ENCODE measurements around the gene CDH26. TPM values are rescaled to one million over a fixed set of nuclear protein-coding genes. Genes with fewer than 3 reads are reported as not detected.

CDH26 gene
- total RNA-seq, 2 experiments from 2014 or later = 0.75 to 1.1 TPM

DNA sequence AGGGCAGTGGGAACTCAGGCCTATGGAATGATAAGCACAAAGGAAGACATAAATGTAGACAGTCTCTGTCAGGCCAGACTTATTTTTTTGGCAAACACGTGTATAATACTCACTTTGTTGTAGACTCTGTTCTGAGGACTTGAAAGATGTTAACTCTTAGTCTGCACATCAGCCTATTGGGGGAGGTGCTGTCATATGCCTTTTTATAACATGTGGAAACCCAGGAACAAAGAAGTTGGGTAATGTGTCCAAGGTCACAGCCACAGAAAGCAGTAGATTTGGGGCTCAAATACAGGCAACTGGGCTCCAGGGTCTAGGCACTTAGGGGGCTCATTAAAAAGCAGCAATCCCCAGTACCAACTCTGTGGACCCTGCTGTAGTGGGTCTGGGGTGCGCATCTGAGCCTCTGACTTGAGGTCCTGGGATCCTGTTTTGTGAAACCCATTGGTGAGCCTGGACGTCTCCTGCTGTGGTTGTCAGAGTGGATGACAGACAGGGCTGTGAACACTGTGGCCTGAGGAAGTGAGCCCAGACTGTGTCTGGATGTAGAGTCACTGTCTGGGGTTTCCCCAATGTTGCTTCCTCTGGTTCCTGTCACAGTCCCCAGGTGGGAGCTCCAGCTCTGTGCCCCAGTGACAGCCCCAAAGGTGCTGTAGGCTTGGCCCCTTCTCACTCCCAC, 50.0 kb downstream of the CDH26 start:
- H3K4me1 ChIP-seq (ENCODE audit: insufficient read depth, low read length) = peaks cover 17% of the 10 kb centered on the region
- H3K9me3 ChIP-seq (ENCODE audit: control insufficient read depth in 1 of 2, insufficient read depth in 1 of 2, low read length in 2 of 2) = no peaks in the 10 kb centered on the region
- no peaks in the 10 kb centered on the region for H3K9me3 Mint-ChIP-seq
- H3K4me3 Mint-ChIP-seq = no peak overlapping the region
- intact Hi-C loops (cut with DNase I, micrococcal nuclease) = no loop called here
- no peak overlapping the region for H3K27ac ChIP-seq (ENCODE audit: low read depth in 1 of 2, low read length in 2 of 2)
- H3K27me3 ChIP-seq (ENCODE audit: control insufficient read depth in 1 of 2, insufficient read depth in 2 of 2, low read length in 2 of 2) = no peaks in the 10 kb centered on the region
- DNase-seq (peak in 2 of 14 experiments; percentile 49 to 65), ATAC-seq (ENCODE audit: poor library complexity) (no peak)
- no peak overlapping the region for H3K4me3 ChIP-seq (ENCODE audit: low read length)
- ChIA-PET CTCF (interaction anchor here (0.9 kb wide), 1 partner anchor 10 kb away, joined by 3 read pairs; no protein-coding TSS in a partner anchor), POLR2A (no interaction called here)
- H3K36me3 Mint-ChIP-seq (ENCODE audit: low read depth) = no peaks in the 10 kb centered on the region
- no peaks in the 10 kb centered on the region for H3K27me3 Mint-ChIP-seq
- TF ChIP-seq, protein P1, sequence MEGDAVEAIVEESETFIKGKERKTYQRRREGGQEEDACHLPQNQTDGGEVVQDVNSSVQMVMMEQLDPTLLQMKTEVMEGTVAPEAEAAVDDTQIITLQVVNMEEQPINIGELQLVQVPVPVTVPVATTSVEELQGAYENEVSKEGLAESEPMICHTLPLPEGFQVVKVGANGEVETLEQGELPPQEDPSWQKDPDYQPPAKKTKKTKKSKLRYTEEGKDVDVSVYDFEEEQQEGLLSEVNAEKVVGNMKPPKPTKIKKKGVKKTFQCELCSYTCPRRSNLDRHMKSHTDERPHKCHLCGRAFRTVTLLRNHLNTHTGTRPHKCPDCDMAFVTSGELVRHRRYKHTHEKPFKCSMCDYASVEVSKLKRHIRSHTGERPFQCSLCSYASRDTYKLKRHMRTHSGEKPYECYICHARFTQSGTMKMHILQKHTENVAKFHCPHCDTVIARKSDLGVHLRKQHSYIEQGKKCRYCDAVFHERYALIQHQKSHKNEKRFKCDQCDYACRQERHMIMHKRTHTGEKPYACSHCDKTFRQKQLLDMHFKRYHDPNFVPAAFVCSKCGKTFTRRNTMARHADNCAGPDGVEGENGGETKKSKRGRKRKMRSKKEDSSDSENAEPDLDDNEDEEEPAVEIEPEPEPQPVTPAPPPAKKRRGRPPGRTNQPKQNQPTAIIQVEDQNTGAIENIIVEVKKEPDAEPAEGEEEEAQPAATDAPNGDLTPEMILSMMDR (IDR thresholded peaks at IDR 0.05) = no peak
- H3K27ac Mint-ChIP-seq = no peak overlapping the region
- no peaks in the 10 kb centered on the region for H3K36me3 ChIP-seq (ENCODE audit: insufficient read depth, low read length)
- peaks cover 21% of the 10 kb centered on the region for H3K4me1 Mint-ChIP-seq (ENCODE audit: low read depth)

GRCh38 chr20:60009318-60009717, 51.1 kb downstream of the CDH26 start:
- Mint-ChIP-seq H3K4me3 (no peak overlapping the region), H3K9me3 (no peaks in the 10 kb centered on the region), H3K4me1 (ENCODE audit: low read depth) (peaks cover 21% of the 10 kb centered on the region), H3K36me3 (ENCODE audit: low read depth) (no peaks in the 10 kb centered on the region), H3K27me3 (no peaks in the 10 kb centered on the region), H3K27ac (no peak overlapping the region)
- Histone ChIP-seq H3K4me1 (ENCODE audit: insufficient read depth, low read length) (peaks cover 17% of the 10 kb centered on the region), H3K36me3 (ENCODE audit: insufficient read depth, low read length) (no peaks in the 10 kb centered on the region), H3K27ac (ENCODE audit: low read depth in 1 of 2, low read length in 2 of 2) (no peak overlapping the region), H3K4me3 (ENCODE audit: low read length) (no peak overlapping the region), H3K9me3 (ENCODE audit: control insufficient read depth in 1 of 2, insufficient read depth in 1 of 2, low read length in 2 of 2) (no peaks in the 10 kb centered on the region), H3K27me3 (ENCODE audit: control insufficient read depth in 1 of 2, insufficient read depth in 2 of 2, low read length in 2 of 2) (no peaks in the 10 kb centered on the region)
- TF ChIP-seq, protein P1 (IDR thresholded peaks at IDR 0.05) = no peak
- POLR2A ChIA-PET = no interaction called here
- ATAC-seq (ENCODE audit: poor library complexity) (no peak), DNase-seq (no peak)
- CTCF ChIA-PET = no interaction called here
- intact Hi-C loops (cut with DNase I, micrococcal nuclease) = no loop called here

- DNase-seq = no peak
- Mint-ChIP-seq H3K4me3 (no peak overlapping the region), H3K9me3 (no peaks in the 10 kb centered on the region), H3K4me1 (ENCODE audit: low read depth) (peaks cover 21% of the 10 kb centered on the region), H3K36me3 (ENCODE audit: low read depth) (no peaks in the 10 kb centered on the region), H3K27me3 (no peaks in the 10 kb centered on the region), H3K27ac (no peak overlapping the region)
- H3K4me3 ChIP-seq (ENCODE audit: low read length) = no peak overlapping the region
- no peaks in the 10 kb centered on the region for H3K9me3 ChIP-seq (ENCODE audit: control insufficient read depth in 1 of 2, insufficient read depth in 1 of 2, low read length in 2 of 2)
- no peaks in the 10 kb centered on the region for H3K27me3 ChIP-seq (ENCODE audit: control insufficient read depth in 1 of 2, insufficient read depth in 2 of 2, low read length in 2 of 2)
- H3K4me1 ChIP-seq (ENCODE audit: insufficient read depth, low read length) = peaks cover 17% of the 10 kb centered on the region
- no peak overlapping the region for H3K27ac ChIP-seq (ENCODE audit: low read depth in 1 of 2, low read length in 2 of 2)
- H3K36me3 ChIP-seq (ENCODE audit: insufficient read depth, low read length) = no peaks in the 10 kb centered on the region
- ChIA-PET POLR2A (no interaction called here), CTCF (no interaction called here)
- ATAC-seq (ENCODE audit: poor library complexity) = no peak
- TF ChIP-seq, protein P1 (IDR thresholded peaks at IDR 0.05) = no peak
- intact Hi-C loops (cut with DNase I, micrococcal nuclease) = no loop called here
Measured at GRCh38 chr20:60009826-60010616, 51.8 kb downstream of the CDH26 start.
